Kidney (tissue), 14 donors: ENCODE data around the gene SPATS1. TPM values are rescaled to one million over a fixed set of nuclear protein-coding genes. Genes with fewer than 3 reads are reported as not detected.
"Not testable (repeated sequence)": the region's sequence is repeated elsewhere in the genome, so short reads cannot be mapped to it uniquely, and the experiment has no call there.

Experiments
- DNase-seq, 5 donors: peaks; one replicate each; pipeline ENCODE4 v3.0.0-alpha.2; 2013 to 2020
- FAIRE-seq: peaks from 2 replicates; lab custom pipeline; 2012; peaks lifted over from hg19 to GRCh38; lab: Jason Lieb, UNC
- H3K27ac ChIP-seq, 2 donors: one replicate each; pipeline ENCODE4 v1.7.0; 2013; ENCODE audit warnings: low read depth in 2 of 2, low read length in 2 of 2, inconsistent platforms in 1 of 2
- H3K27me3 ChIP-seq: one replicate; pipeline ENCODE4 v1.7.1; 2013; ENCODE audit warnings: low read length, inconsistent platforms; ENCODE audit not compliant: control insufficient read depth, insufficient read depth
- H3K36me3 ChIP-seq, 3 donors: one replicate each; pipeline versions ENCODE4 v1.7.0 to v1.7.1; 2013; ENCODE audit warnings: low read length in 3 of 3, control low read depth in 1 of 3, inconsistent platforms in 1 of 3; ENCODE audit not compliant: insufficient read depth in 3 of 3, control insufficient read depth in 2 of 3
- H3K4me1 ChIP-seq, 3 donors: one replicate each; pipeline versions ENCODE4 v1.7.0 to v1.7.1; 2013; ENCODE audit warnings: low read length in 3 of 3, inconsistent platforms in 1 of 3, low read depth in 1 of 3; ENCODE audit not compliant: control insufficient read depth in 2 of 3, insufficient read depth in 2 of 3
- H3K4me3 ChIP-seq, 3 donors: one replicate each; pipeline versions ENCODE4 v1.7.0 to v1.8.1; 2013; ENCODE audit warnings: low read length in 3 of 3, control low read depth in 1 of 3, inconsistent platforms in 1 of 3
- H3K9ac ChIP-seq, 3 donors: one replicate each; pipeline versions ENCODE4 v1.7.0 to v1.7.1; 2013; ENCODE audit warnings: low read length in 3 of 3, control low read depth in 1 of 3, inconsistent platforms in 1 of 3
- H3K9me3 ChIP-seq, 3 donors: one replicate each; pipeline versions ENCODE4 v1.7.0 to v1.7.1; 2013; ENCODE audit warnings: low read length in 3 of 3, control low read depth in 1 of 3, inconsistent platforms in 1 of 3; ENCODE audit not compliant: control insufficient read depth in 2 of 3, insufficient read depth in 1 of 3
- intact Hi-C: fragments of 100-400 bp; cut with DNase I; formaldehyde crosslinking; loops from one replicate; pipeline ENCODE4 v1.11.1; 2022
- polyA plus RNA-seq: library from polyadenylated mRNA; stranded (reverse); fragments of 350-450 nt; fragmentation: Illumina TruSeq; extraction: RNeasy Lipid Tissue Mini Kit (QIAGEN cat#74804); gene quantifications from one replicate; pipeline ENCODE4 v1.2.3, GENCODE V29; 2014; ENCODE audit warnings: low read depth, low replicate concordance; ENCODE audit not compliant: insufficient read depth
- total RNA-seq: library from RNA; stranded (reverse); fragmentation: NEBNext Ultra II Directional; extraction: Animal tissue kit (Norgen Biotek cat#: 25700); gene quantifications from one replicate; pipeline ENCODE4 v1.2.1, GENCODE V29; 2021
- TF ChIP-seq, protein P1 (sequence below): IDR thresholded peaks from 3 replicates; pipeline ENCODE4 v1.5.1; 2012; ENCODE audit warnings: mild to moderate bottlenecking, moderate library complexity, borderline replicate concordance; ENCODE audit not compliant: insufficient read depth; ENCODE audit errors: extremely low read depth
- donor health status: control.
- donor health status: control.
- donor health status: control.
- donor health status: control.
- donor health status: control.
- donor health status: DM: yes; HTN: yes; CAD: no.
- donor health status: Normal renal cell carcinoma (clear cell type).

SPATS1 gene
- total and polyA plus RNA-seq, 2 donors from 2014 or later, result not detected

DNA sequence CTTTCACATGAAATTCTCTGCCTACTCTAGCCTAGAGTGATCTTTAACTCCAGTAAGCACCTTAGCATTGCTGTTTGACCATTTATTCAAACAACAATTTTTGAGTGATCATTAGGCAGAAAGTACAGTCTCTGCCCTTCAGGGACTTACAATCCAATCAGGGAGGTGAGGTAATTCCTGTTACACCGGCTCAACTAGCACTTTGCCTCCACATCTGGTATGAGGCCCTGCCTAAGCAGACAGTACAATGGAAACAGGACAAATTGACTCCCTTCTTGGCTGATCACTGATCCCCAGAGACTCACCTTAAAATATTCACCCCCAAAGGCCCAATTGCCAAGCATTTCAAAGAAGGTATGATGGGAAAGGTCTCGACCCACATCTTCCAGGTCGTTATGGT is 30.7 kb upstream of the SPATS1 start:
- H3K9me3 ChIP-seq, result no peaks in the 10 kb centered on the region
- DNase-seq, result no peak
- no peak overlapping the region for H3K4me3 ChIP-seq
- peaks cover 3 to 35% (median 9%) of the 10 kb centered on the region in 3 donors for H3K36me3 ChIP-seq
- TF ChIP-seq, protein P1, sequence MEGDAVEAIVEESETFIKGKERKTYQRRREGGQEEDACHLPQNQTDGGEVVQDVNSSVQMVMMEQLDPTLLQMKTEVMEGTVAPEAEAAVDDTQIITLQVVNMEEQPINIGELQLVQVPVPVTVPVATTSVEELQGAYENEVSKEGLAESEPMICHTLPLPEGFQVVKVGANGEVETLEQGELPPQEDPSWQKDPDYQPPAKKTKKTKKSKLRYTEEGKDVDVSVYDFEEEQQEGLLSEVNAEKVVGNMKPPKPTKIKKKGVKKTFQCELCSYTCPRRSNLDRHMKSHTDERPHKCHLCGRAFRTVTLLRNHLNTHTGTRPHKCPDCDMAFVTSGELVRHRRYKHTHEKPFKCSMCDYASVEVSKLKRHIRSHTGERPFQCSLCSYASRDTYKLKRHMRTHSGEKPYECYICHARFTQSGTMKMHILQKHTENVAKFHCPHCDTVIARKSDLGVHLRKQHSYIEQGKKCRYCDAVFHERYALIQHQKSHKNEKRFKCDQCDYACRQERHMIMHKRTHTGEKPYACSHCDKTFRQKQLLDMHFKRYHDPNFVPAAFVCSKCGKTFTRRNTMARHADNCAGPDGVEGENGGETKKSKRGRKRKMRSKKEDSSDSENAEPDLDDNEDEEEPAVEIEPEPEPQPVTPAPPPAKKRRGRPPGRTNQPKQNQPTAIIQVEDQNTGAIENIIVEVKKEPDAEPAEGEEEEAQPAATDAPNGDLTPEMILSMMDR, result no peak
- no peaks in the 10 kb centered on the region for H3K27me3 ChIP-seq
- no peak overlapping the region for H3K9ac ChIP-seq
- intact Hi-C loops, result no loop called here
- no peak for FAIRE-seq
- H3K4me1 ChIP-seq, result peaks cover 0 to 6% (median 0%) of the 10 kb centered on the region in 3 donors
- H3K27ac ChIP-seq, result no peak overlapping the region

DNA sequence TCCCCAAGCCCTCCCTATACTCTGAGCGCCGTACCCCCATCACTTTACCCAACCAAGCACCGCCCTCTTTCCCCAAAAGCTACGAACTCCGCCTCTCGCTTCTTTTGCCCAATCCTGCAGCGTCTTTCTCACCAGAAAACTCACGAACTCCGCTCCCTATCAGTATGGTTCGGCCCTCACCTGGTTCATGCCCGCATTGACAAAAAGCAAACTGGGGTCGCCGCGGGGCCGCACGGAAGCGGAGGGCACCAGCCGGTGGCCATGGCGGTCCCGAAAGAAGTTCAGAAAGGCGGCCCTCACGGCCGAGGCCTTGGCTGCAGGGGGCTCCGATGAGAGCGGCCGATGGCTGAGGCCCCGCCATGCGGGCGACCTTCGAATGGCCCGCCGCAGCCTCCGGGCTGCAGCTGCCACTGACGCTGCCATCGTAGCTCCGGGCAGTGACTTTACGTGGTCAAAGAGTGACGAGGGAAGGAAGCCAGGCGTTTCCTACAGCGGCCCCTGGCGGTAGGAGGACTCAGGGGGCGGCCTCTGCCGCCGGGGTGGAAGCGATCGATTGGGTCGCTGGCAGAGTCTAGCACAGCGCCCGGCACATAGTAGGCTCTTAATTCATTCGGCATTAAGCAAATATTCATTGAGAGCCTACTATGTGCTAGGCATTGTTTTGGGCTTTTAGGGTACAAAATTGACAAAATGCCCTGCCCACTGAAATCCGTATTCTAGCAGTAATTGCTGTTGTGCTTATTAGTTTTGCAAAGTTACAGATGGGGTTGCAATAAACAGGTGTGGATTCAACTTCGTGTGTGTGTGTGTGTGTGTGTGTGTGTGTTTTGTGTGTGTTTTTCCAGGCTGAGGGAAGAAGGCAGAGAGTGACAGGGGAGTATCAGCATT is 29.3 kb upstream of the SPATS1 start, which contains the start of gene AARS2:
Gene AARS2 (minus strand): TSS at position 447 of the 888 bp plus-strand sequence. CDS start 24 bp downstream, at position 423.
- peaks cover 0 to 6% (median 0%) of the 10 kb centered on the region in 3 donors for H3K4me1 ChIP-seq
- DNase-seq, result peak; percentile 90 to 94 (median 92)
- peak within 1 kb of the TSS in 1 of 2 donors; percentile 38 for H3K27ac ChIP-seq
- intact Hi-C loops, result no loop called here
- H3K4me3 ChIP-seq, result peak within 1 kb of the TSS; percentile 72 to 91 (median 89)
- H3K9ac ChIP-seq, result peak within 1 kb of the TSS; percentile 81 to 88 (median 86)
- H3K9me3 ChIP-seq, result no peaks in the 10 kb centered on the region
- TF ChIP-seq, protein P1, result peak; percentile 79
- peaks cover 3 to 30% (median 9%) of the 10 kb centered on the region in 3 donors for H3K36me3 ChIP-seq
- no peaks in the 10 kb centered on the region for H3K27me3 ChIP-seq
- FAIRE-seq, result no peak

DNA sequence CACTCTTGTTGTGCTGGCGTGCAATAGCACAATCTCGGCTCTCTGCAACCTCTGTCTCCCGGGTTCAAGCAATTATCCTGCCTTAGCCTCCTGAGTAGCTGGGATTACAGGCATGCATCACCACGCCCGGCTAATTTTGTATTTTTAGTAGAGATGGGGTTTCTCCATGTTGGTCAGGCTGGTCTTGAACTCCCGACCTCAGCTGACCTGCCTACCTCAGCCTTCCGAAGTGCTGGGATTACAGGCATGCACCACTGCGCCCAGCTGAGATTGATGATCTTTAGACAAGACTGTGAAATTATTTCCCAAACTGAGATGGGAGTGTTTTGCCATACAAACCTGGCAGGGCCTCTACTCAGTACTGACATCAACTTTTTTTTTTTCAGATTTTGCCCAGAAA is 27.8 kb upstream of the SPATS1 start:
- H3K4me1 ChIP-seq, H3K9me3 ChIP-seq, intact Hi-C loops, H3K4me3 ChIP-seq, H3K27me3 ChIP-seq, H3K9ac ChIP-seq, FAIRE-seq, H3K27ac ChIP-seq, DNase-seq: not testable (repeated sequence)
- peaks cover 3 to 21% (median 4%) of the 10 kb centered on the region in 3 donors for H3K36me3 ChIP-seq

DNA sequence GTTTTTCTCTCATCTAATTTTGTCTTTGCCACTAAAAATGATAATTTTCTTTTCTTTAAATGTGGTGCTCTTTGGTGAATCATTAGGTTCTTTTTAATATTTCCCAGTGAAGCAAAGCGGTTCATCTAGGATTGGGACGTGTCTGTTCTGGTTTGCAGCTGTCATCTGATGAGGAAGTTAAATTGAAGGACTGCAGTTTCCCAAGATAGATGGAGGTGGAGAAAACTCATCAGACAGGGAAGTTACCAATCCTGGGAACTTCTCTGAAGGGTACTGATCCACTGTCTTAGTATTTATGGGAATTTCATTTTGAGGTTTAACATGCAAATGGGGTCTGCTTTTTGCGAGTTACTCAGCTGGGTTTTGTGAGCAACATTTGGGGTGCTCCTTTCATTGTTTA is 26.9 kb upstream of the SPATS1 start:
- Histone ChIP-seq H3K27me3 (no peaks in the 10 kb centered on the region), H3K4me1 (peaks cover 0 to 6% (median 0%) of the 10 kb centered on the region in 3 donors), H3K36me3 (peaks cover 0 to 12% (median 2%) of the 10 kb centered on the region in 3 donors), H3K9me3 (no peaks in the 10 kb centered on the region), H3K27ac (no peak overlapping the region), H3K4me3 (no peak overlapping the region), H3K9ac (no peak overlapping the region)
- DNase-seq (no peak), FAIRE-seq (no peak)
- intact Hi-C loops, result no loop called here
- TF ChIP-seq, protein P1, result no peak
